NOMO-1 treated with dmso at 0.1 percent for 144 hours (cell line): Measurements from ENCODE around the gene OR52E1.
"Not testable (repeated sequence)": the region's sequence is repeated elsewhere in the genome, so short reads cannot be mapped to it uniquely, and the experiment has no call there.

Experiments
- DNase-seq: peaks from one replicate; lab custom pipeline; 2025; ENCODE audit not compliant: unreplicated experiment; lab: John Stamatoyannopoulos, UW

OR52E1 gene

DNA sequence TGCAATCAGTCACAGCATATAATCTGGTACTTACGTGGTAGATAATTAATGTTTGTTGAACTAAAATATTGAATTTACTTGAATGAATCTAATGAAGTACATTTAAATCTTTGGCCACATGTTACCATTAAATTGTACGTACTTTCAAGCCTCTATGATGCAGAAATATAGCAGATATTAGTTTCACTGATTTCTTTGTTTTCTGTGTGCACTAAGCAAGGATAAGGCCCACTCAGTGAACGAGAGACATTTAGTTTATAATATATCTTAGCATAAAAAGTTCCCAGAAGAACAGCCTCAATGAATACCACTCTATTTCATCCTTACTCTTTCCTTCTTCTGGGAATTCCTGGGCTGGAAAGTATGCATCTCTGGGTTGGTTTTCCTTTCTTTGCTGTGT lies at the start of gene OR52E1:
OR52E1 (plus strand) TSS at position 301 of the 400 bp plus-strand sequence.
- DNase-seq: no peak

GRCh38 chr11:5021996-5022395 lies 47.4 kb upstream of the OR52E1 start:
- no peak for DNase-seq

GRCh38 chr11:5036669-5037068 lies 32.7 kb upstream of the OR52E1 start:
- no peak for DNase-seq

DNA sequence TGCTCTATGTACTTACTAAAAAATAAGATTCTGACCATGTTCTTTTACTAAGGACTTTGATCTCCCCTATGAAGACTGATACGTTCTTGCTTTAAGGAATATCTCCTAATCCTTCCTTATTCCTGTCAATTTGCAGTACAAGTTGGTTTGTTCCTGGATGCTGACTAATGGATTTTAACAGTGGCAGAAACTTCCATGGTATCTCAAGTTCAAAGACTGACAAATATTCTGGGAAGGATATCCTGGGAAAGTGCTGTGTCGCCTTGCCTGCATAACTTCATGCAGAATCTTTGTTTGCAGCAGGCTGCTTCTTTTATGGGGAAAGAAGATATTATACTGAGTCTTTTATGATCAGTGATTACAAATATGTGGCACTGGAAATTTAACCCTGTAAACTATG lies 31.4 kb upstream of the OR52E1 start:
- DNase-seq: no peak

GRCh38 chr11:5038341-5038740 lies 31.0 kb upstream of the OR52E1 start:
- DNase-seq: no peak

DNA sequence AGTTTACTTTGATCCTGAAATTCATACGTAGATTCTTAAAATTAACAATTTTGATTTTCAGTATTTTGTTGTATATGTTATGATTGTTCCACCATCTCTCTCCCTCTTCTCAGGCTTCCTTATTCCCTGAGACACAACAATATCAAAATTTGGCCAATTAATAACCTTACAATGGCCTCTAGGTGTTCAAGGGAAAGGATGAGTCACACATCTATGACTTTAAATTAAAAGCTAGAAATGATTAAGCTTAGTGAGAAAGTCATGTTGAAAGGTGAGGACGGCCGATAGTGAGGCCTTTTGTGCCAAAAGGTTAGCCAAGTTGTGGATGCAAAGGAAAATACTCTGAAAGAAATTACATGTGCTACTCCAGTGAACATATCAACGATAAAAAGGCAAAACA lies 28.5 kb upstream of the OR52E1 start:
- DNase-seq: no peak

- no peak for DNase-seq
Measured at GRCh38 chr11:5042091-5042490, 27.3 kb upstream of the OR52E1 start.

DNA sequence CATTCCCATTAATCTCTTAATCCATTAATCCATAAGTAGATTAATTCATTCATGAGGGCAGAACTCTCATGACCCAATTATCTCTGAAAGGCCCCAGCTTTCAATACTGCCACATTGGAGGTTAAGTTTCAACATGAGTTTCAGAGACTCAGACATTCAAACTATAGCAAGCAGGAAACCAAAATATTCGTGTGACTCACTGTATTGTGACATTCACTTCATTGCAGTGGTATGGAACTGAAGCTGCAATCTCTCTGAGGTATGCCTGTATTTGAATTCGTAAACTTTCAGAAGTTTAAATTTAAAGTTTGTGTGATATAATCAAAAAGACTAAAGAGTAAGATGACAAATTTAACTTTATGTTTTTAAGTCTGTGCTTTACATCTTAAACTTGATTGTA lies 26.0 kb upstream of the OR52E1 start:
- DNase-seq: no peak

DNA sequence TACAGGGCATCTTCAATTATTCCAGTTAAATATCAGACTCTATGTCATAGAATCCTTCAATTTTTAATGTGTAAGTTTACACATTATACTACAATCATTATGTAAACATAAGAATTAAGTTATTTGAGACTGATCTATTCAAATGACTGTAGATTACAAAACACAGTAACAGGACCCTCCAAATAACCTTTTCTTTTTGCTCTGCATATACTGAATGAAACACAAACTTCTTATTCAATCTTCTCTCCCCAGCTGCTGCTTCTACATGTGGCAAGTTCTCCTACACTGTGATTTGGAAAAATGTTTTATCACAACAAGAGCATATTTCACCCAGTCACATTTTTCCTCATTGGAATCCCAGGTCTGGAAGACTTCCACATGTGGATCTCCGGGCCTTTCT lies 23.1 kb upstream of the OR52E1 start, which contains the start of gene OR52J3:
OR52J3 (plus strand) TSS at position 301 of the 400 bp plus-strand sequence; CDS start at position 301, 0 bp downstream.
- no peak for DNase-seq

DNA sequence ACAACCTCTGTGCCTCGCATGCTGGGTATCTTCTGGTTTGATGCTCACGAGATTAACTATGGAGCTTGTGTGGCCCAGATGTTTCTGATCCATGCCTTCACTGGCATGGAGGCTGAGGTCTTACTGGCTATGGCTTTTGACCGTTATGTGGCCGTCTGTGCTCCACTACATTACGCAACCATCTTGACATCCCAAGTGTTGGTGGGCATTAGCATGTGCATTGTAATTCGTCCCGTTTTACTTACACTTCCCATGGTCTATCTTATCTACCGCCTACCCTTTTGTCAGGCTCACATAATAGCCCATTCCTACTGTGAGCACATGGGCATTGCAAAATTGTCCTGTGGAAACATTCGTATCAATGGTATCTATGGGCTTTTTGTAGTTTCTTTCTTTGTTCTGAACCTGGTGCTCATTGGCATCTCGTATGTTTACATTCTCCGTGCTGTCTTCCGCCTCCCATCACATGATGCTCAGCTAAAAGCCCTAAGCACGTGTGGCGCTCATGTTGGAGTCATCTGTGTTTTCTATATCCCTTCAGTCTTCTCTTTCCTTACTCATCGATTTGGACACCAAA lies 22.5 kb upstream of the OR52E1 start:
- DNase-seq: no peak

DNA sequence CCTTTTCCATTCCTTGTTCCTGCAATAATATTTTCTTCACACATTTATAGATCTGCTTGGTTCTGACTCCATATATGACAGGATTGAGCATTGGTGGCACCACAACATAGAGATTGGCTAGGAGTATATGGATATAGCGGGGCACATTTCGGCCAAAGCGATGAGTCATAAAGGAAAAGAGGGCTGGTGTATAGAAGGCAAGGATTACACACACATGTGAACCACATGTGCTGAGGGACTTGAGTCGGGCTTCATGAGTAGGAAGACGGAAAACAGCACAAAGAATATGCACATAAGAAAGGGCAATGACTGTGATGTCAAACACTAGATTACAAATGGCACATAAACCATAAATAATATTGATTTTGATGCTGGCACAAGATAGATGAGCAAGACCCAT lies 10.7 kb upstream of the OR52E1 start:
- not testable (repeated sequence) for DNase-seq

- no peak for DNase-seq
Measured at GRCh38 chr11:5059391-5059790, 10.0 kb upstream of the OR52E1 start, which contains the start of gene OR52E2. TSS of gene OR52E2 (minus strand) at chr11:5059627. CDS start at chr11:5059627, 0 bp downstream.

DNA sequence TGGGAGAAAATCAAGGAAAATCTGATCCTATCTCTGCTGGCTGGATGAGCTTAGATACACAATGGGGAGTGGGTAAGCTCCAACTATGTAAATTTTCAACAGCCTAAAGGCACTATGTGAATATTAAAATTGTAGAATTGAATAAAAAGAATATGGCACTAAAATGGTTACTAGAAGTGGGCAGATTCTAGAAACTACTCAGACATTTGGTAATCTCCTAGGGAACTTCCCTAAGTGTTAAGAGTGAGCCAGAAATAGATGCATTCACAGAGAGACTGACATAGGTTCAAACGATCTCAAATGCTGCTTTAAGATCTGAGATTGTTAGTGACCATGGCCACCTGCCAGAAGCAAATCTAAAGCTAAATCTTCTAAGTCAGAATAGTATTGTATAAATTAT lies 4.3 kb upstream of the OR52E1 start:
- no peak for DNase-seq

DNA sequence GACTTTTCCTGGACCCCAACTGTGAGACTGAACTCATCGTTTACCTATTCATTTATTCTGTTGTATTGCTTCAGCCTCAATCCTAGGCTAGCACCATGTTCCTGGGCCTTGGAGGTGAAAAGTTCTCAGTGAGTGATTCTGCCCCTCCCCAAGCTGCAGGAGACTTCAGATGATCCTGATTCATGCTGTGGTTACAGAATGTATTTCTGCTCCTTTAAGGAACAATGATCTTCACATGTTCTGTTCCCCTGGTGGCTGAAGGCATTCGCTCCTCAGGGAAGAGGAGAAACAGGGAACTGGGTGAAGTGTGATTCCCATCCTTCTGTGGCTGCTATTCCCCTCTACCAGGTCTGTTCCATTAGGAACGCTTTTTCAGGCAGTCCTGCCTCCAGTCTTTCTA lies 2.4 kb downstream of the OR52E1 start:
- DNase-seq: no peak

- no peak for DNase-seq
Measured at GRCh38 chr11:5081405-5081804, 12.0 kb downstream of the OR52E1 start.

DNA sequence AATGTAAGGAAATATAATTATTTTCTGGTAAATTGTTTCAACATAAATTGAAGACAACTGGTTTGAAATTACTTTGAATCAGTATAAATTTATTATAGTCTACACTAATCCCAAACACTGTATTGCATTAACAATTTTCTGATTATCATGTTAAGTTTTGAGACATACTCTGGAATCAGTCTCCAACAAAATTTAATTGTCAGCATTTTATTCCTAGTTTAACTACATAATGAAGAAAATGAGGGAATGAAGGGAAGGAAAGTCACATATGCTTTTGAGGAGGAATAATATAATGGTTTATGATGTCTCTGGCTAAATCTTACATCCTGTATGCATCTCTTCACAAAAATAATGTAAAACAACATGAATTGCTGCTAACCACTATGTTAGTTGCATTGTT lies 14.2 kb downstream of the OR52E1 start:
- DNase-seq: no peak

GRCh38 chr11:5088556-5088955 lies 19.2 kb downstream of the OR52E1 start:
- DNase-seq: no peak

- DNase-seq: no peak
Measured at GRCh38 chr11:5090668-5091067, 21.3 kb downstream of the OR52E1 start.

GRCh38 chr11:5092821-5093585 lies 23.6 kb downstream of the OR52E1 start:
- no peak for DNase-seq

DNA sequence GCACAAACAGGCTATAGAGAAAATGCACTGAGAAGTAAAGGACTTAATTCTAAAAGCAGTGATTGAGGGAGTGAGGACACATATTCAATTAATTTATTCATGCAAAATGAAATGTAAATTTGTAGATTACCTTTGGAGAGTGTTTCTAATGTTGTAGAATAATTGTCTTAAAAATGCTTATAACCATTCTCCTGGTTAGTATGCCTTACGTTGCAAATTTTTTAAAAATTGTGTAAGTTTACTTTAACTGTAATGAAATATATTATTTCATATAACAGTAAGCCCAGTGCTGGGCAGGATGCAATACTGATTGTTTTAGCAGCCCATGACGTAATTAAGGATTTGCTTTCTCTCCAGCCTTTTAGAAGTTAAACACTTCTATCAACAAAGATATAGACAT lies 26.6 kb downstream of the OR52E1 start:
- DNase-seq: no peak

DNA sequence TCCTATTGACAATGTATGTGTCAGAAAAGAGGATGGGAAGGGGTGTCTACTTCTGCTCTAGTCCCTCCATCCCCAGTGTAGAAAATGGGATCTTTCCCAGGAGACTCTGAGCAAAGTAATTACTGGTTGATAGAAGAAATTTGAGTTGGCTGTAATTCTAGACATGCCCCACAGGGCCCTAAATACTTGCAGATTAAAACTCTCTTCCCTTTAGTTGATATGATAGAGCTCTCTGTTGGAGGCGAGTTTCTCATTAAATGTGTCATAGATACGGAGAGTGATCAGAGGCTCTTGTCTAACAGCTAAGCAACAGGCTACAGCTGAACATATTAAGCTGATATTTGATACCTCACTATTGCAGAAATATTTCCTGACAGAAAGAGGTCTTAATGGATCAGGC lies 32.9 kb downstream of the OR52E1 start:
- no peak for DNase-seq

- DNase-seq: no peak
Measured at GRCh38 chr11:5103066-5103465, 33.7 kb downstream of the OR52E1 start.

DNA sequence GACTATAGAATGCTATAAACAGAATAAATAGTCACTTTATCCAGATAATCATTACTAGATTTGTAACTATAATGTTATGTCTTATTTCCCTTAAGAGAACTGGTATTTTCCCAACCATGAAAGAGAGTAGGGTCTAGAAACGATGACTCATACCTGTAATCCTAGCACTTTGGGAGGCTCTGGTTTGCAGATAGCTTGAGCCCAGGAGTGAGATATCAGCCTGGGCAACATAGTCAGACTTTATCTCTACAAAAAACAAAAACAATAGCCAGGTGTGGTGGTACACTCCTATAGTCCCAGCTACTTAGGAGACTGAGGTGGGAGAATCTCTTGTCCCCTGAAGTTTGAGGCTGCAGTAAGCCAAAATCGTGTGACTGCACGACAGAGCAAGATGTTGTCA lies 37.9 kb downstream of the OR52E1 start:
- no peak for DNase-seq
